Heart left ventricle (tissue), 16 donors: ENCODE data around the gene MEGF11. TPM values are rescaled to one million over a fixed set of nuclear protein-coding genes. Genes with fewer than 3 reads are reported as not detected.

Source experiments
- ATAC-seq, 4 donors: fragments of 200-7000 bp; cut with Tn5 transposase; one replicate each; pipeline ENCODE4 v1.9.1; 2020 to 2022; ENCODE audit warnings: moderate library complexity in 4 of 4, mild to moderate bottlenecking in 3 of 4, moderate number of reproducible peaks in 1 of 4
- DNase-seq, 5 donors: peaks; one replicate each; pipeline ENCODE4 v3.0.0-alpha.2; 2020
- H3K27ac ChIP-seq, 12 donors: fragments of 200-600 bp; sonication (generic) in 4 of 12; one replicate each; pipeline versions ENCODE4 v1.5.0 to v1.8.0; 2016 to 2022; ENCODE audit warnings: mild to moderate bottlenecking in 2 of 12
- H3K27me3 ChIP-seq, 9 donors: fragments of 200-600 bp; sonication (generic) in 2 of 9; one replicate each; pipeline versions ENCODE4 v1.5.1 to v1.8.0; 2016 to 2022; ENCODE audit warnings: mild to moderate bottlenecking in 3 of 9
- H3K36me3 ChIP-seq, 9 donors: fragments of 200-600 bp; sonication (generic) in 2 of 9; one replicate each; pipeline versions ENCODE4 v1.5.0 to v1.8.0; 2018 to 2022; ENCODE audit warnings: mild to moderate bottlenecking in 2 of 9
- H3K4me1 ChIP-seq, 12 donors: fragments of 200-600 bp; sonication (generic) in 4 of 12; one replicate each; pipeline versions ENCODE4 v1.5.0 to v1.8.0; 2016 to 2022; ENCODE audit warnings: mild to moderate bottlenecking in 3 of 12
- H3K4me3 ChIP-seq, 12 donors: fragments of 200-600 bp; sonication (generic) in 4 of 12; one replicate each; pipeline versions ENCODE4 v1.5.0 to v1.8.0; 2017 to 2022; ENCODE audit warnings: mild to moderate bottlenecking in 9 of 12, moderate library complexity in 4 of 12
- H3K9me3 ChIP-seq, 12 donors: fragments of 200-600 bp; sonication (generic) in 4 of 12; one replicate each; pipeline versions ENCODE4 v1.5.0 to v1.8.0; 2016 to 2022; ENCODE audit warnings: mild to moderate bottlenecking in 1 of 12
- POLR2A ChIP-seq, 2 donors: fragments of 450-650 bp; IDR thresholded peaks; one replicate each; pipeline ENCODE4 v1.6.1; 2017; ENCODE audit warnings: antibody characterized with exemption in 2 of 2, mild to moderate bottlenecking in 2 of 2, moderate library complexity in 2 of 2
- WGBS, 4 donors: extraction: QIAGEN DNeasy Blood & Tissue Kit in 2 of 4; methylation state at CpG; one replicate each; pipeline versions ENCODE4 v1.1.5 to v1.1.7; 2013 to 2018; 5-methylcytosine and 5-hydroxymethylcytosine counted together
- intact Hi-C, 10 donors: fragments of 100-400 bp; cut with DNase I; formaldehyde crosslinking; loops; one replicate each; pipeline versions ENCODE4 v1.11.1 to v1.14.2; 2022
- polyA plus RNA-seq, 2 donors: library from polyadenylated mRNA; stranded (reverse); fragments of 200-250 nt; gene quantifications; one replicate each; pipeline ENCODE4 v1.2.3, GENCODE V29; 2013
- total RNA-seq, 9 donors: library from RNA; depleted of rRNA in 2 of 9; stranded (reverse); fragments of >200 nt in 2 of 9; fragmentation: NEBNext Ultra II Directional in 3 of 9; extraction: Animal tissue kit (Norgen Biotek cat#: 25700) in 3 of 9; gene quantifications; one replicate each; pipeline versions ENCODE4 v1.1.0 to v1.2.4, GENCODE V29; 2016 to 2023
- TF ChIP-seq, protein P1 (sequence below), 12 donors: fragments of 200-600 bp; sonication (generic) in 4 of 12; IDR thresholded peaks; one replicate each; pipeline versions ENCODE4 v1.5.0 to v1.8.0; 2018 to 2022; ENCODE audit warnings: antibody characterized with exemption in 12 of 12, mild to moderate bottlenecking in 5 of 12
- donor health status: ischemic (EF 13 %, LVEDD 7.1; RV severe dilation, severe dysfunction).
- donor health status: healthy with polysubstance abuse.
- donor health status: DM: no; HTN: yes; CAD: no.
- donor health status: DM: no; HTN: no; CAD: no.
- donor health status: ischemic (EF 25% LVEDD 6.9; RV normal size, moderate dysfunction).
- donor health status: ischemic (EF 25% LVEDD 5.7; RV mildly dilated, moderate dysfunction).
- donor health status: healthy.
- donor health status: DM: yes; HTN: yes; CAD: no.
- donor health status: ischemic (EF 35%, LVEDD 5.7; RV mildly dilated, moderate dysfunction).
- donor health status: nonischemic (EF 11% LVEDD 7.7; RV severe dilation, severe dysfunction).
- donor health status: DM: yes; HTN: yes; CAD: no.
- donor health status: PGD.
- donor health status: ischemic (EF 29% LVEDD 5.4; RV normal size, mild dysfunction).
- donor health status: nonischemic (EF 23%, LVEDD 6.1; RV moderate dilation, normal function).

Gene MEGF11
- total and polyA plus RNA-seq, 11 donors = 0.07 TPM; not detected in 10

DNA sequence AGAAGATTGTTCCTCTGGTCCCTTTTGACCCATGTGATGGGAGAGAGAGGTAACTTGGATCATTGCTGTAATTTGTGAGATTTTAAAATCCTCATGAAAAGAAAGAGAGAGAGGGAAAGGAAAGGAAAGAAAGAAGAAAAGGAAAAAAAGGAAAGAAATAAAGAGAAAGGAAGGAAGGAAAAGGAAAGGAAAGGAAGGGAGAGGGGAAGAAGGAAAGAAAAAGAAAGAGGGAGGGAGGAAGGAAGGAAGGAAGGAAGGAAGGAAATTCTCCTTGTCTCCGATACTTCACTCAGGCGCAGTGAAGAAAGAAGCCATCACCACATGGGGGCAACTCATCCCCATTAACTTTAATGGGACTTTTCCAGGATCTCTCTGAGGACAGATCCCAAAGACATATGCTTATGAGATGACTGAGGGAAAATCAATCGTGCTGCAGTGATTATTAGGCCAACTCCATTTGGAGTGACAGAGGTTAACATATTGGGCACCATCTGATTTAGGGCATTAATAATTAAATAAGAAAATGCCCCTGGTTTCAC, 123.0 kb downstream of the MEGF11 start:
- Histone ChIP-seq H3K9me3 (no peaks in the 10 kb centered on the region), H3K4me3 (no peak overlapping the region), H3K4me1 (peaks cover 0 to 3% (median 0%) of the 10 kb centered on the region in 12 donors), H3K27ac (no peak overlapping the region), H3K27me3 (peaks cover 0 to 30% (median 4%) of the 10 kb centered on the region in 9 donors), H3K36me3 (no peaks in the 10 kb centered on the region)
- ATAC-seq = no peak
- no peak for DNase-seq
- no peak for TF ChIP-seq POLR2A (IDR thresholded peaks at IDR 0.05)
- TF ChIP-seq, protein P1, sequence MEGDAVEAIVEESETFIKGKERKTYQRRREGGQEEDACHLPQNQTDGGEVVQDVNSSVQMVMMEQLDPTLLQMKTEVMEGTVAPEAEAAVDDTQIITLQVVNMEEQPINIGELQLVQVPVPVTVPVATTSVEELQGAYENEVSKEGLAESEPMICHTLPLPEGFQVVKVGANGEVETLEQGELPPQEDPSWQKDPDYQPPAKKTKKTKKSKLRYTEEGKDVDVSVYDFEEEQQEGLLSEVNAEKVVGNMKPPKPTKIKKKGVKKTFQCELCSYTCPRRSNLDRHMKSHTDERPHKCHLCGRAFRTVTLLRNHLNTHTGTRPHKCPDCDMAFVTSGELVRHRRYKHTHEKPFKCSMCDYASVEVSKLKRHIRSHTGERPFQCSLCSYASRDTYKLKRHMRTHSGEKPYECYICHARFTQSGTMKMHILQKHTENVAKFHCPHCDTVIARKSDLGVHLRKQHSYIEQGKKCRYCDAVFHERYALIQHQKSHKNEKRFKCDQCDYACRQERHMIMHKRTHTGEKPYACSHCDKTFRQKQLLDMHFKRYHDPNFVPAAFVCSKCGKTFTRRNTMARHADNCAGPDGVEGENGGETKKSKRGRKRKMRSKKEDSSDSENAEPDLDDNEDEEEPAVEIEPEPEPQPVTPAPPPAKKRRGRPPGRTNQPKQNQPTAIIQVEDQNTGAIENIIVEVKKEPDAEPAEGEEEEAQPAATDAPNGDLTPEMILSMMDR (IDR thresholded peaks at IDR 0.05) = no peak
- WGBS, 4 donors = 44 to 70% (median 58%) methylated on average over 3 of the region's 3 CpGs
- intact Hi-C loops = no loop called here

DNA sequence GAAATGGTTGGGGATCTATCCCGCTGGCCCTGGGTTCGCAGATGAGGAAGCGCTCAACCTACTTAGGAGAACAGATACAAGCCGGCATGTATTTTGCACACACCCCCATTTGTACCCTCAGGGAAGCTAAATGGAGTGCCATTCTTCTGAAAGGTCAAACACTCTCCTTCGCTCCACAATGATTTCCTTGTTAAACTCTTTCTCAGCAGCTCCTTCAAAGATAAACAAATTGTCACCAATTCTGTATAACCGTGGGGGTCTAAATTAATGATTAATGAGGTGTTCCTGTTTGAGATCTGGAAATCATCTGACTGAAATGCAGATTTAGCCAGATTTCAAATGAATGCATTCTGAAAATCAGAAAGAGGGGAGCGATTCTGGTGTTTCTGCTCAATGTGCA, 124.0 kb downstream of the MEGF11 start:
- DNase-seq (no peak), ATAC-seq (no peak)
- Histone ChIP-seq H3K27ac (no peak overlapping the region), H3K27me3 (peaks cover 0 to 38% (median 4%) of the 10 kb centered on the region in 9 donors), H3K4me1 (peaks cover 0 to 3% (median 0%) of the 10 kb centered on the region in 12 donors), H3K4me3 (no peak overlapping the region), H3K36me3 (no peaks in the 10 kb centered on the region), H3K9me3 (no peaks in the 10 kb centered on the region)
- TF ChIP-seq POLR2A (IDR thresholded peaks at IDR 0.05) = no peak
- TF ChIP-seq, protein P1 (IDR thresholded peaks at IDR 0.05) = no peak
- 71 to 80% (median 75%) methylated on average over 7 of the region's 7 CpGs for WGBS, 4 donors
- intact Hi-C loops = no loop called here

DNA sequence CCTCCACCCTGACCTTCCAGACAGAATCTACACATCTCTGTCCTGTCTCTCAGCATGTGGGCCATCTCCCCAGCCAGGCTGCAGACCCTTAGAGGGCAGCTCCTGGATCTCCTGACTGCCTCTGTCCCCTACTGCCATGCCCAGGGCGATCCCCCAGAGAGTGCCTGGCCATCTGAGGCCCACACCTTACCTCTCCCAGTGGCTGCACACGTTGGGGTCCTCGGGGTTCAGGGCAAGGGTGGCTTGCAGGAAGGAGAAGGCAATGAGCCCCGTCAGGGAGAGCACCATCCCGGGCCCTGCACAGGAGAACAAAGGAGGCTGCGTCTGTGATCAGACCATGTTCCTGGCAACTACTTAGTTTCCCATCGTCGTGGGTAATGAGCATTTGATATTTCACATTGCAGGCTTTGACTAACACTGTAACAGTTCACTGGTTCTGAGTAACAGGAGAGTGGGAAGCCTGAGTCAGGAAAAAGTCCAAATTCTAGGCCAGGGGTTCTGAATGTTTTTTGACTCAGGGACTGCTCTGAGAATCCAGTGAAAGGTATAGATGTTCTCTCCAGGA, 125.4 kb downstream of the MEGF11 start:
- no peaks in the 10 kb centered on the region for H3K9me3 ChIP-seq
- peaks cover 0 to 3% (median 0%) of the 10 kb centered on the region in 12 donors for H3K4me1 ChIP-seq
- DNase-seq (no peak), ATAC-seq (no peak)
- peaks cover 0 to 46% (median 7%) of the 10 kb centered on the region in 9 donors for H3K27me3 ChIP-seq
- intact Hi-C loops = no loop called here
- no peak for TF ChIP-seq POLR2A (IDR thresholded peaks at IDR 0.05)
- TF ChIP-seq, protein P1 (IDR thresholded peaks at IDR 0.05) = no peak
- WGBS, 4 donors = 75 to 83% (median 79%) methylated on average over 6 to 8 of the region's 8 CpGs
- H3K27ac ChIP-seq = no peak overlapping the region
- no peaks in the 10 kb centered on the region for H3K36me3 ChIP-seq
- no peak overlapping the region for H3K4me3 ChIP-seq

DNA sequence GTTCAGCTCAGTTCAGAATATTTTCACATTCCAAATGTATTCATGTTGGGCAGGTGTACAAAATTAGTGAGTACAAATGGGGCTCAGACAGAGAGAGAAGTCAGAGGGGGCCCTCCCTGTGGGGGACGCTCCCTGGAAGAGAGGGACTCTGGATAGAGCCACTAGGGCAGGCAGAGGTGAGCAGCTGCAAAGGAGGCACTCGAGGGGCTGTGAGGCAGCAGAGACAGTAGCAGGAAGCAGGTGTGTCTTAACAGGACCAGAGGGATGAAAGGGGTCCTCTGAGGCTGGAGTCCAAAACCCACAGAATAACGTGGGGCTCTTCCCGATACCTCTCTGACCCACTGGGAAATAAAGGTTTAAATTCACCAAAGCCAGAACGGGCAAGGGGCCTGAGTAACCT, 127.1 kb downstream of the MEGF11 start:
- no peak for DNase-seq
- TF ChIP-seq, protein P1 (IDR thresholded peaks at IDR 0.05) = no peak
- no peak for TF ChIP-seq POLR2A (IDR thresholded peaks at IDR 0.05)
- H3K27ac ChIP-seq = no peak overlapping the region
- intact Hi-C loops = no loop called here
- H3K9me3 ChIP-seq = no peaks in the 10 kb centered on the region
- H3K4me3 ChIP-seq = no peak overlapping the region
- H3K27me3 ChIP-seq = peaks cover 0 to 46% (median 7%) of the 10 kb centered on the region in 9 donors
- no peaks in the 10 kb centered on the region for H3K36me3 ChIP-seq
- no peak for ATAC-seq
- WGBS, 4 donors = 48 to 65% (median 60%) methylated on average over 5 of the region's 5 CpGs
- H3K4me1 ChIP-seq = peaks cover 0 to under 1% (median 0%) of the 10 kb centered on the region in 12 donors
